NCI-H526 treated with DMSO at 0.1 percent for 48 hours (cell line): Measurements from ENCODE around the gene SLC4A1.
A peak's percentile ranks its signal among the peaks of the same experiment; 100 is the strongest.

Experiments
- DNase-seq: peaks from one replicate; lab custom pipeline; 2025; lab: John Stamatoyannopoulos, UW

Gene SLC4A1

DNA sequence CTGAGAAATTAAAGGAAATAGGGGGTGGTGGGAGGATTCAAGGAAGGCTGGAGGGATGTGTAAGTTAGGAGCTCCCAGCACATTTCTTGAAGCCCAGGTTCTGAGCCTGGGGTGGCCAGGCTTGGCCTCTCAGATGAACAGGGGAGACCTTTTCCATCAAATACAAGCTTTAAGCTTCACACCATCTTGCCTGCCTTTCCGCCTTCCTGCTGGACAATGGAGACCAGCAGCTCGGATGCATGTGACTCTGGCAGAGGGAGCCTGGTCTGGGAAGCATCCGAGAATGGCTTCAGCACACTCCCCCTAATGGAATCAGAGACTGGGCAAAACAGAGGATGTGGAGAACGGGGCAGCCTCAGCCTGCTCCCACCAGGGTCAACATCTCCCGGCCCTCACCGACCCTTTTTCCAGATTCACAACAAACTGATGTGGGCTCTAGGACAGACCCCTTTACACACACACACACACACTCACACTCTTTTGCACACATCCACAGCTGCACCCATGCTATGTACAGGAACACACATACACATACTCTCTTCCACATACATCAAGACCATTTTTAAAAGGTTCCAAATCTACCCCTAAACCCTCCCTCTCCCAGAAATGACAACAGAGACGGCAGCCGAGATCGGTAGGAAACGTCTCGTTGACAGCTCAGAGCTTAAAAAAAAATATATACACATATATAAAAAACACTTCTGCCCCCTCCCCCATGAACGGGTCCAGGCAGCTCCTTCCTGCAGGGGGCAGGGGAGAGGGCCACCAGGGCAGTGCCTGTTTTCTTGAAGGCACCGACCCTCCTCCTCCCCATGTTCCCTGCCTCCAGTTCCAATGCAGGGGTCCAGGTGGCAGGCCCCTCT, 61.7 kb downstream of the SLC4A1 start:
- no peak for DNase-seq

DNA sequence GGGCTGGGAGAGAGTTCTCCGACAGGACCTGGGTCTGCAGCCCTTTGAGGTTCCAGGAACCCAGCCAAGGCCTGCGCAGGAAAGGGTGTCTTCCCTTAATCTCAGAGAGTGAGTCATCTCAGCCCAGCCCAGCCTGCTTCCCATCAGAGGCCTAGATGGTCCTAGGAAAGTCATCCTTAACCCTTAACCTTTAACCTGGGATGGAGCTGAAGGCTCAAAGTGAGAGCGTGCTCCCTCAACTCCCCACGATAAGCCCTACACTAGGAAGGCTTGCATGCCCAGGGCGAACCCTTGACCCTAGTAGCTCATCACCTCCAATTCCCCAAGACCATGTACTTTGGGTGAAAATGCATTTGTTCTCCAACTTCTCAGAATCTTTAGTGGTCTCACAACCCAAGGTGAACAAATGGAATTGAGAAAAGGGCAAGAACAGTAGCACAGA, 63.5 kb downstream of the SLC4A1 start:
- DNase-seq = no peak

DNA sequence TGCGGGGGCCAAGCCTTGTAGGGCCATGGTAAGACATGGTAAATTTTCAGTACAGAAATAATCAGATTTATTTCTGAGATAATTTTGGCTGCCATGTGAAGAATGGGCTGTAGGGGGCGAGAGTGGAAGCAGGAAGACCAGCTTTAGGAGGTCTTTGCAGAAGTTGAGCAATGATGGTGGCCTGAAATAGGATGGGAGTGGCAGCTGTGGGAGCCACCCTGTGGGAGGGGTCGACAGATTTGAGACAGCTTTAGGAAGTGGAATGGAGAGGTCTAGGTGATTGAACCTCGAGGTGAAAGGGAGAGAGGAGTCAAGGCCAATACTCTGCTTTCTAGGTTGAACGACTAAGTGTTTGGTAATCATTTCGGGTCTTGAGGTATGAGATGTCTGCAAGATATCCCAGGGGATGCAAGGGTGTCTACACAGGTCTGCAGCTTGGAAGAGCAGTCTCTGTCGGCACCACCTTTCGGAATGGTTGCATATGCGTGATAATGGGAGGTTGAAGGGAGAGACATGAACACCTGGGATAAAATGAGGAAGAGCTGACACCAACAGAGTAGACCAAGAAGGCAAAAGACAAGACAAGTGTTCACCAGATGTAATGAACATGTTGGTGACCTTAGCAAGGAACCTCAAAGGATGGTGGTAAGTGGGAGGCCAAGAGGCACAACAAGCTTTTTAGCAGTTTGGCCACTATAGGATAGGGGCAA, 64.0 kb downstream of the SLC4A1 start:
- no peak for DNase-seq

DNA sequence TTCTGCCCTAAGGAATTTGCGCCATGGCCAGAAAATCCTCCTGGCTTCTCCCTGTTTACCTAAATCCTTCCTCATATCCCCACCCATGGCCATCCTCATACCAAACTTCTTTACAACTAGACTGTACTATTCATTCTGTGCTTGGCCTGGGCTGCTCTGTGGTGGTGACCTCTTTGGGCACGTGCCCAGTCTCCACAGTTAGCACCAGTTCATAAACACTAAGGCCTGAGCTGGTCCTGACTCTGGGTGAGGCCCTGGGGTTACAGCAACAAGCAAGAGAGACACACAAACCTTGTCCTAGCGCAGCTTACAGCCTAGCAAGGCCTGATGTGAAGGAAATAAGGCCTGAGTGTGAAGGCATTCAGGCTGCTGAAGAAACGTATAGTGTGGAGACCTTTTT, 65.2 kb downstream of the SLC4A1 start:
- no peak for DNase-seq

DNA sequence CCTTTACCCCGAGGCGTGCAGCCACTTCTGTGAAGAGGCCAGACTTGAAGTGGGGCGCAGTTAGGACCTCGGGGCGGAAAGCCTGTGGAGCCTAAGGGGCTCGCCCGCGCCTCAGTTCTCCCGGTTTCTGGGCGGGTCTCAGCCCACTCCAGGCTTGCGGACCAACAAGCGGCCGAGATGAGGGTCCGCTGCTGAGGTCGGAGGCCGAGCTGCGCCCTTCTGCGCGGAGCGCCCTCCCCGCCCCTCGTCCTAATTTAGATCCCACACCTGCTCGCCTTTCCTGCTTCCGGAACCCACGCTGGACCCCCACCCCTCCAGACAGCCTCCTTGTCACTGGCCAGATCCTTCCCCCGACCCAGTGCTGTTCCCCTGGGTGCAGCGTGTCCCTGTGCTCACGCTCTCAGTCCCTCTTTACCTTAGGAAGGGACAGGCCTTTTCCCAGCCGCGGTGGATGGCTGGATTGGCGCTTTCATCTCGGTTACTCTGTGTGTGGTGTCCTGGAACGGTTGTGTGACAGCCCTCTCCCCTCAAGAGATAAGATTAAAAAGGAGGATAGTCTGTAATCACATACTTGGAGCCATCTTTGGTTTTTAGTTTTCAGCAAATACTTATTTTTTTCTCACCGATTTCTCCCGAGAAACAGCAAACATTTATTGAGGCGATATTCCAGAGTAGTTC, 67.3 kb downstream of the SLC4A1 start:
- DNase-seq = peak; percentile 66

DNA sequence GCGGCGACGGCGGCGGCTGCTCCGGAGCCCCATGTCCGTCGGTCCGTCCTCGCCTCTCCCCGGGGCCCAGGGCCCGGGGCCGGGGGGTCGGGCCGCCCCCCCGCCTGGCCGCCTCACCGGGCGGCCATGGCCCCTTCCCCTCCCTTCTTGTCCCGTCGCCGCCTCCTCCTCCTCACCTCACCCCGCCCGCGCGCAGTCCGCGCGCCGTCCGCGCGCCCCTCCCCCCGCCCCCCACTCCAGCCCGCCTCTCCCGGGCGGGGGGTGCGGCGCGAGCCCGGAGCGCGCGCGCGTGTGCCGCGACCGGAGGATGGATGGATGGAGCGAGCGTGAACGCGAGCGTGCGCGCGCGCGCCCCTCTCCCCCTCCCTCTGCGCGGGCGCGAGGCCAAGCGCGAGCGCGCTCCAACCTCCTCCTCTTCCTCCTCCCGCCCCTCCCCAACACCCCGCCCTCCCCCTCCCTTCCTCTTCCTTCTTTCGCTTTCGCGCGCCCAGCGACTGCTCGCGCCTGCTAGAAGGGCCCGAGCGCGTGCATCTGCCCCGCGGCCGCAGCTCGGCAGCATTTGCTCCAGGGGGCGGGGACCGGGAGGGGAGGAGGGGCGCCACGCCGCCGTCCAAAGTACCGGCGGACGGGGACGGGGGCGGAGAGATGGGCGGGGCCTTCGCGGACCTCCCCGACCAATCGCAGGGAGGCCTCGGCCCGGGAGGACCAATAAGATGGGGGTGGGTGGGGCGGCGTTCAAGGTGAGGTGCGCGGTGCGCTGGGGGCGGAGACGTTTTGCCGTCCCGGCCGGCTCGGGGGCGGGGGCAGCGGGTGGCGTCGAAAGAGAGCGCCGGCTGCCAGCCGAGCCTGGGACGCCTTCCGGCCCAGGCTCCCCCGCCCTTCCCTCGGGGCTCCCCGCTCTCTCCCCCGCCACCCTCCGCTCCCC, 68.1 kb downstream of the SLC4A1 start, which contains the start of gene ATXN7L3:
Gene ATXN7L3 (minus strand): TSS at position 332 of the 925 bp plus-strand sequence. CDS start 1,814 bp downstream, outside the sequence.
- peak; percentile 94 for DNase-seq

DNA sequence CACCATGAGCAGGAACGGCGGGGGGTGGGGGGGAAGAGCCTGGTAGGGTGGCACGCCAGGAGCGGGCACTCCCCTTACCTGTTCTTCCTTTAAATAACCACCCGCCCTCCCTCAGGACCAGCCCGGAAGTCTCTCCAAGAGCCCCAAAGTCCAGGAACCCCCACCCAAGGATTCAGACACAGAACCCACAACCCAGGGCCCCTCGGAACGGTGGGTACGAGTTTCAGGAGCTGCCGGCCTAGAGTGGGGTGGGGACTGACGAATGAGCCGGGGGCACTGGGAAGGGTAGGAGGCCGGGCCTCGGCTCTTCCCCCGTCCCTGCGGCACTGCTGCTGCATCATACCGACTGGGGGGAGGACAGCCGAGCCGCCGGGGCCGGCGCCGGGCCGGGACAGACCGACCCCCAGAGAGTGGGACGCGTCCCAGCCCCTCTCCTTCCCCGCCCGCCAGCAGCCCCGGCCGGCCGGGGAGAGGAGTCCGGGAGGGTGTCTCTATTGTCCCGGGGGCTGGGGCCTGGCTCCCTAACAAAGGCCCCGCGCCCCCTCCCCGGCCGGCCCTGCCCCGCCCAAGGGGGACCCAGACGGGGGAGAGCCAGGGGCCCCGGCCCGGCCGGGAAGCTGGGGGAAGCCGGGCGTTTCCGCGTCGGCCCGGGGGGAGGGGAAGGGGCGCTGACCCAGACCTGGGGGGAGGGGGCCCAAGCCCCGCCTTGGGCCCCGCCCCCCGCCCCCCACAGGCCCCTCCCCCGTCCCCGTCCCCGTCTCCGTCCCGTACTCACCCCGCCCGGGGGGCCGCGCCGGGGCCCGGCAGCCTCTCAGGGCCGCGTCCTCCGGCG, 69.0 kb downstream of the SLC4A1 start:
- DNase-seq = no peak
